Esophagus squamous epithelium (tissue), 4 donors: ENCODE results near the gene CCNB3.

Source experiments
- CTCF ChIP-seq, 6 experiments: fragments of 450-650 bp in 4 of 6; fragments of 200-600 bp in 2 of 6; sonication (generic) in 2 of 6; IDR thresholded peaks; one replicate each; pipeline ENCODE4 v1.5.1; 2016 to 2019; ENCODE audit warnings: antibody characterized with exemption in 6 of 6, mild to moderate bottlenecking in 4 of 6, moderate library complexity in 4 of 6
- POLR2A ChIP-seq, 4 donors: fragments of 450-650 bp; IDR thresholded peaks; one replicate each; pipeline ENCODE4 v1.6.1; 2017; ENCODE audit warnings: antibody characterized with exemption in 4 of 4, mild to moderate bottlenecking in 4 of 4, moderate library complexity in 3 of 4

GRCh38 chrX:50202539-50202938 is 2.0 kb upstream of the CCNB3 start:
- TF ChIP-seq POLR2A (IDR thresholded peaks at IDR 0.05) (no peak), CTCF (IDR thresholded peaks at IDR 0.05) (no peak)
